ENCODE results near the gene TSPAN4.

The TSPAN4 gene

DNA sequence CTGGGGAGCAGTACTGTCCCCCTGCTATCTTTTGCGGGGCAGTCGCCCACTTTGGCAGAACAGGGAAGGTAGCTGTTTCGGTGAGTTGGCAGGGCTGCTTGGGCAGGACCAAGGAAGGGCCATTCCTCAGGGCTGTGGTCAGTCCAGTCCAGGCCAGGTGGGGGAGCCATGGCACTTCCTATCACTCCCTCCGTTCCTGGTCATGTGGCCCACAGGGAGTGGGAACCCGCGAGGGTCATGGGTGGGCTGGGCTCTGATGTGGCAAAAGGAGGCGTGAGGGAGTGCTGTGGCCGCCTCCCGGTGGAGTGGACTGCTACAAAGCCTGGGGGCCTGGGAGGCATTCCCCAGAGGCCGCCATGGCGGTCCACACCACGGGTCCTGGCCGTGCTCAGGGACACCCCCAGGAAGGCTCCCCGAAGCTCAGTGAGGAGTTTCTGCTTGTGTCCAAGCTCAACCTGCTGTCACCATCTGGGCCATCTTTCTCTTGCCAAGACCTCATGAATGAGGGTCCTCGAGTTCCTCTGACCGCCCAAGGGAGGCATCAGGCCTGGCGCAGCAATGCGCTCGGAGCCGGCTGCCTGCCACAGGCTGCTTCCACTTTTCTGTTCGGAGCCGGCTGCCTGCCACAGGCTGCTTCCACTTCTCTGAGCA lies 56.0 kb downstream of the TSPAN4 start:
- H3K27ac ChIP-seq (replicated peaks), result no peak overlapping the region

DNA sequence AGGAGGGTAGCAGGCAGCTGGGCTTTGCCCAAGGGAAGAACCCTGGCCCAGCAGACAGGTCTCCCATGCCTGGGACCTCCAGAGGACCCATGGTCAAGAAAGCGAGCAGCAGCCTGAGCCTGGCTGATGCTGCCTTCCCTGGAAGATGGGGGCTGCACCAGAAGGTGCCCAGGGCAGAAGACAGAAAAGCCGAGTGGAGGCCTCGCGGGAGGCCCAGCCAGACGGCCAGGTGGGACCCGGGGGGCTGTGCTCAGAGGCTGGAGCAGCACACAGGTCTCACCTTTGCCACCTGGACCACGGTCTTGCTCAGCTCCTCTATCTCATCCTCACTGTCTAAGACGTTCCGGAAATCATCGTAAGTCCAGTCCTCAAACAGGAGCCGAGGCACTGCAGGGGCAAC lies 57.1 kb downstream of the TSPAN4 start:
- H3K4me3 ChIP-seq (replicated peaks; ENCODE audit: insufficient read depth, low read length), result no peak overlapping the region
- no peak for TF ChIP-seq GABPA (IDR thresholded peaks at IDR 0.05; ENCODE audit: low read depth)
- no peak for DNase-seq (ENCODE audit: low read depth in 1 of 2, low spot score in 1 of 2)
- no peaks in the 10 kb centered on the region for H3K27me3 ChIP-seq (ENCODE audit: insufficient read depth, poor library complexity, severe bottlenecking)
- H3K27ac ChIP-seq (replicated peaks), result no peak overlapping the region

More for the DNA sequence above, 56.0 kb downstream of the TSPAN4 start:
- no peak for DNase-seq (ENCODE audit: low read depth in 1 of 2, low spot score in 1 of 2)
- no peak overlapping the region for H3K4me3 ChIP-seq (replicated peaks; ENCODE audit: insufficient read depth, low read length)
- H3K27me3 ChIP-seq (ENCODE audit: insufficient read depth, poor library complexity, severe bottlenecking), result no peaks in the 10 kb centered on the region
- no peak for TF ChIP-seq SPI1 (IDR thresholded peaks at IDR 0.05; ENCODE audit: borderline replicate concordance, low read depth)
- no peak for TF ChIP-seq POLR2AphosphoS5 (IDR thresholded peaks at IDR 0.05; ENCODE audit: low read depth)
- TF ChIP-seq, protein P1, sequence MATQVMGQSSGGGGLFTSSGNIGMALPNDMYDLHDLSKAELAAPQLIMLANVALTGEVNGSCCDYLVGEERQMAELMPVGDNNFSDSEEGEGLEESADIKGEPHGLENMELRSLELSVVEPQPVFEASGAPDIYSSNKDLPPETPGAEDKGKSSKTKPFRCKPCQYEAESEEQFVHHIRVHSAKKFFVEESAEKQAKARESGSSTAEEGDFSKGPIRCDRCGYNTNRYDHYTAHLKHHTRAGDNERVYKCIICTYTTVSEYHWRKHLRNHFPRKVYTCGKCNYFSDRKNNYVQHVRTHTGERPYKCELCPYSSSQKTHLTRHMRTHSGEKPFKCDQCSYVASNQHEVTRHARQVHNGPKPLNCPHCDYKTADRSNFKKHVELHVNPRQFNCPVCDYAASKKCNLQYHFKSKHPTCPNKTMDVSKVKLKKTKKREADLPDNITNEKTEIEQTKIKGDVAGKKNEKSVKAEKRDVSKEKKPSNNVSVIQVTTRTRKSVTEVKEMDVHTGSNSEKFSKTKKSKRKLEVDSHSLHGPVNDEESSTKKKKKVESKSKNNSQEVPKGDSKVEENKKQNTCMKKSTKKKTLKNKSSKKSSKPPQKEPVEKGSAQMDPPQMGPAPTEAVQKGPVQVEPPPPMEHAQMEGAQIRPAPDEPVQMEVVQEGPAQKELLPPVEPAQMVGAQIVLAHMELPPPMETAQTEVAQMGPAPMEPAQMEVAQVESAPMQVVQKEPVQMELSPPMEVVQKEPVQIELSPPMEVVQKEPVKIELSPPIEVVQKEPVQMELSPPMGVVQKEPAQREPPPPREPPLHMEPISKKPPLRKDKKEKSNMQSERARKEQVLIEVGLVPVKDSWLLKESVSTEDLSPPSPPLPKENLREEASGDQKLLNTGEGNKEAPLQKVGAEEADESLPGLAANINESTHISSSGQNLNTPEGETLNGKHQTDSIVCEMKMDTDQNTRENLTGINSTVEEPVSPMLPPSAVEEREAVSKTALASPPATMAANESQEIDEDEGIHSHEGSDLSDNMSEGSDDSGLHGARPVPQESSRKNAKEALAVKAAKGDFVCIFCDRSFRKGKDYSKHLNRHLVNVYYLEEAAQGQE (IDR thresholded peaks at IDR 0.05; ENCODE audit: insufficient replicate concordance, low read depth), result no peak
- TF ChIP-seq GABPA (IDR thresholded peaks at IDR 0.05; ENCODE audit: low read depth), result no peak

DNA sequence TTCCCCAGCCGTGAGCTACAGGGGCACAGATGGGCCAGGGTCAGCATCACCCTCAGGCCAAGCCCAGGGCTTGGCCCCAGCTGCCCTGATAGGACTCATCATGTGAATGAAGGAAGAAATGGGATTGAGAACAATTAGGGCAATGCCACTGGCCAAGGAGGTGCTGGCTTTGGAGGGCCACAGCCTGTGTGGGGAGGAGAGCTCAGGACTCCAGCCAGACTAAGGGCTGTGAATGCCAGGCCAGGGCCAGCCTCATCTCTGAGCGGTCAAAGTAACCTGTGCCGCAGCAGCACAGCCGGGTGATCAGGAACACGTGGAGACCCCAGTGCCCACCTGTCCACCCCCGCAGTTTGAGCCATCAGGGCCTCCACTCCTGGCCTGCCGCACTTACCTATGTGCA lies 57.9 kb downstream of the TSPAN4 start:
- H3K27ac ChIP-seq (replicated peaks), result no peak overlapping the region
- no peaks in the 10 kb centered on the region for H3K27me3 ChIP-seq (ENCODE audit: insufficient read depth, poor library complexity, severe bottlenecking)
- no peak for DNase-seq (ENCODE audit: low read depth in 1 of 2, low spot score in 1 of 2)
- TF ChIP-seq GABPA (IDR thresholded peaks at IDR 0.05; ENCODE audit: low read depth) (no peak), POLR2AphosphoS5 (IDR thresholded peaks at IDR 0.05; ENCODE audit: low read depth) (no peak), SPI1 (IDR thresholded peaks at IDR 0.05; ENCODE audit: borderline replicate concordance, low read depth) (no peak)
- TF ChIP-seq, protein P2, sequence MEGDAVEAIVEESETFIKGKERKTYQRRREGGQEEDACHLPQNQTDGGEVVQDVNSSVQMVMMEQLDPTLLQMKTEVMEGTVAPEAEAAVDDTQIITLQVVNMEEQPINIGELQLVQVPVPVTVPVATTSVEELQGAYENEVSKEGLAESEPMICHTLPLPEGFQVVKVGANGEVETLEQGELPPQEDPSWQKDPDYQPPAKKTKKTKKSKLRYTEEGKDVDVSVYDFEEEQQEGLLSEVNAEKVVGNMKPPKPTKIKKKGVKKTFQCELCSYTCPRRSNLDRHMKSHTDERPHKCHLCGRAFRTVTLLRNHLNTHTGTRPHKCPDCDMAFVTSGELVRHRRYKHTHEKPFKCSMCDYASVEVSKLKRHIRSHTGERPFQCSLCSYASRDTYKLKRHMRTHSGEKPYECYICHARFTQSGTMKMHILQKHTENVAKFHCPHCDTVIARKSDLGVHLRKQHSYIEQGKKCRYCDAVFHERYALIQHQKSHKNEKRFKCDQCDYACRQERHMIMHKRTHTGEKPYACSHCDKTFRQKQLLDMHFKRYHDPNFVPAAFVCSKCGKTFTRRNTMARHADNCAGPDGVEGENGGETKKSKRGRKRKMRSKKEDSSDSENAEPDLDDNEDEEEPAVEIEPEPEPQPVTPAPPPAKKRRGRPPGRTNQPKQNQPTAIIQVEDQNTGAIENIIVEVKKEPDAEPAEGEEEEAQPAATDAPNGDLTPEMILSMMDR (IDR thresholded peaks at IDR 0.05; ENCODE audit: insufficient read depth, low read length), result no peak
- TF ChIP-seq, protein P1 (IDR thresholded peaks at IDR 0.05; ENCODE audit: insufficient replicate concordance, low read depth), result no peak
- no peak overlapping the region for H3K4me3 ChIP-seq (replicated peaks; ENCODE audit: insufficient read depth, low read length)

DNA sequence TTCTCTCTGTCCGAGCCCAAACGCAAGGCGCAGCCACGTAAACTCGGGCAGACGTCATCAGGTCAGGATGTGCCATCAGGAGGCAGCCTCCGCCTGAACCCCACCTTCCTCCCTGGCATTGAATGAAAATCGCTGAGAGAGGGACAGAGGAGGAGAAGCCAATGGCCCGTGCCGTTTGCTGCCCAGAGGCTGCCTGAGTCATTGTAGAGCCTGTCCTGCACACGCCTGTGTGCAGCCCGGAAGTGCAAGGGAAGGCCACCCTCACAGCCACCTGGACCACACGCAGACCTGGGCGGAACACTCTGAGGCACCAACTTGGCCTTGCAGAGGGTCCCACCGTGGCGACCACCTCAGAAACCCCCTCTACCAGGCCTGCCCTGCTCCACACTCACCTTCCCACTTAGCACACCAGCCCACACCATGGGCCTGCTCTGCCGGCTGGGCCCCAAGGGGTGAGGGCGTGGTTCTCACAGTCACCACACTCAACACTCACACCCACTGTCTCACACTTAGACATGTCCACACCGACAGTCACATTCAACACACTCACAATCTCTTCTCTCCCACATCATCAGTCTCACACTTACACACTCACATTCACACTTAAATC lies 58.9 kb downstream of the TSPAN4 start:
- TF ChIP-seq GABPA (IDR thresholded peaks at IDR 0.05; ENCODE audit: low read depth) (no peak), SPI1 (IDR thresholded peaks at IDR 0.05; ENCODE audit: borderline replicate concordance, low read depth) (no peak), POLR2AphosphoS5 (IDR thresholded peaks at IDR 0.05; ENCODE audit: low read depth) (no peak)
- TF ChIP-seq, protein P1 (IDR thresholded peaks at IDR 0.05; ENCODE audit: insufficient replicate concordance, low read depth), result no peak
- H3K27me3 ChIP-seq (ENCODE audit: insufficient read depth, poor library complexity, severe bottlenecking), result no peaks in the 10 kb centered on the region
- H3K4me3 ChIP-seq (replicated peaks; ENCODE audit: insufficient read depth, low read length), result no peak overlapping the region
- no peak overlapping the region for H3K27ac ChIP-seq (replicated peaks)
- DNase-seq (ENCODE audit: low read depth in 1 of 2, low spot score in 1 of 2), result no peak
